SU-DHL-6 (cell line): ENCODE data around the gene NOTCH3.

Experiments used
- H2AFZ ChIP-seq: fragments of 200-600 bp; sonication (generic); 2 replicates; pipeline ENCODE4 v1.6.1; 2014; ENCODE audit warnings: low read depth, mild to moderate bottlenecking, moderate library complexity, mixed read lengths, antibody characterized with exemption, low read length; ENCODE audit not compliant: severe bottlenecking
- H3F3A ChIP-seq: fragments of 200-600 bp; shearing (Covaris generic); 2 replicates; pipeline ENCODE4 v1.6.0; 2016; ENCODE audit warnings: antibody characterized with exemption, mild to moderate bottlenecking; ENCODE audit not compliant: insufficient read depth
- H3K27ac ChIP-seq: fragments of 200-600 bp; sonication (generic); 2 replicates; pipeline ENCODE4 v1.5.1; 2016; ENCODE audit warnings: low read depth, mild to moderate bottlenecking, low read length, moderate library complexity, mixed read lengths
- H3K27me3 ChIP-seq: fragments of 200-600 bp; sonication (generic), shearing (Covaris generic); 2 replicates; pipeline ENCODE4 v1.6.0; 2014; ENCODE audit warnings: mild to moderate bottlenecking, low read length
- H3K36me3 ChIP-seq: fragments of 200-600 bp; sonication (generic); 2 replicates; pipeline ENCODE4 v1.6.1; 2014; ENCODE audit warnings: mild to moderate bottlenecking, low read length, mixed read lengths
- H3K4me2 ChIP-seq: fragments of 300-600, 200-600 bp; shearing (Covaris generic), sonication (generic); 2 replicates; pipeline ENCODE4 v1.6.0; 2014; ENCODE audit warnings: low read length, low read depth, mild to moderate bottlenecking; ENCODE audit not compliant: poor library complexity, severe bottlenecking
- H3K4me3 ChIP-seq: fragments of 200-600 bp; sonication (generic); 2 replicates; pipeline ENCODE4 v1.5.1; 2014; ENCODE audit warnings: antibody characterized with exemption, low read length, mild to moderate bottlenecking, mixed read lengths; ENCODE audit not compliant: insufficient read depth, poor library complexity, severe bottlenecking
- H3K79me2 ChIP-seq: fragments of 200-600 bp; sonication (generic); 2 replicates; pipeline ENCODE4 v1.6.1; 2014; ENCODE audit warnings: mild to moderate bottlenecking, low read length, moderate library complexity; ENCODE audit not compliant: insufficient read depth
- H3K9ac ChIP-seq: fragments of 200-600 bp; sonication (generic); 2 replicates; pipeline ENCODE4 v1.7.0; 2014; ENCODE audit warnings: mild to moderate bottlenecking, low read length
- H3K9me2 ChIP-seq: fragments of 200-600 bp; sonication (generic); replicated peaks from 2 replicates; pipeline ENCODE4 v1.6.1; 2014; ENCODE audit warnings: low read length; ENCODE audit not compliant: insufficient read depth
- H3K9me3 ChIP-seq: fragments of 200-600 bp; sonication (generic); 2 replicates; pipeline ENCODE4 v1.6.1; 2014; ENCODE audit warnings: low read length, mixed read lengths; ENCODE audit not compliant: insufficient read depth
- H4K20me1 ChIP-seq: fragments of 200-600 bp; sonication (generic); 2 replicates; pipeline ENCODE4 v1.6.1; 2014; ENCODE audit warnings: low read depth, mild to moderate bottlenecking, antibody characterized with exemption, low read length, moderate library complexity, mixed read lengths
- CTCF ChIP-seq: fragments of 200-600 bp; sonication (generic); IDR thresholded peaks from one replicate; pipeline ENCODE4 v1.5.1; 2017; ENCODE audit warnings: antibody characterized with exemption, mild to moderate bottlenecking, low read length, moderate library complexity; ENCODE audit not compliant: insufficient read depth, poor library complexity, severe bottlenecking
- EZH2phosphoT487 ChIP-seq: fragments of 200-600 bp; sonication (generic), shearing (Covaris generic); conservative IDR thresholded peaks from 2 replicates; pipeline ENCODE4 v1.6.1; 2018; ENCODE audit warnings: mild to moderate bottlenecking, antibody characterized with exemption, low read length, moderate library complexity, mixed read lengths

The NOTCH3 gene

DNA sequence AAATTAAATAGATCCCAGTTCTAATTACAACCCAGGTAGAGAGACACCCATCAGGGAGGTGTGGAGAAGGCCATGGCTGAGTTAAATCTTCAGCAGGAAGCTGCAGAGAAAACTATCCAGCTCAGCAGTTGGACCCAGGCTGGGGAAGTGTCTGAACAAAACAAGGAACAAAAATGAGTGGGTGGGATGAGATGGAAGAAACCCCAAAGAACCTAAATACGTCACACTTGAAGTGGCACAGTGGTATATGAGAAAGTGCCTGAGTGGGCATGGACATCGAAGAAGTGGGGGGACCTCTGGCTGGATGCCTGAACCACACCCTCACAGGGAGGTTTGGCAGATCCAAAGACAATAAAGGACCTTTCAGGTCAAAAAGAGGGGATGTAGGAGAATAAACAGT is 35.0 kb upstream of the NOTCH3 start:
- Histone ChIP-seq H3F3A (peaks cover 8% of the 10 kb centered on the region; the same call in 1 of the 2 replicates), H2AFZ (no peak overlapping the region), H3K9ac (no peak overlapping the region), H3K4me3 (no peak overlapping the region), H4K20me1 (no peaks in the 10 kb centered on the region), H3K27me3 (no peaks in the 10 kb centered on the region), H3K36me3 (peaks cover 4% of the 10 kb centered on the region; the same call in 1 of the 2 replicates), H3K4me2 (no peak overlapping the region), H3K27ac (no peak overlapping the region), H3K9me2 (no peaks in the 10 kb centered on the region), H3K79me2 (no peaks in the 10 kb centered on the region), H3K9me3 (no peaks in the 10 kb centered on the region)
- TF ChIP-seq EZH2phosphoT487 (no peak), CTCF (no peak)

DNA sequence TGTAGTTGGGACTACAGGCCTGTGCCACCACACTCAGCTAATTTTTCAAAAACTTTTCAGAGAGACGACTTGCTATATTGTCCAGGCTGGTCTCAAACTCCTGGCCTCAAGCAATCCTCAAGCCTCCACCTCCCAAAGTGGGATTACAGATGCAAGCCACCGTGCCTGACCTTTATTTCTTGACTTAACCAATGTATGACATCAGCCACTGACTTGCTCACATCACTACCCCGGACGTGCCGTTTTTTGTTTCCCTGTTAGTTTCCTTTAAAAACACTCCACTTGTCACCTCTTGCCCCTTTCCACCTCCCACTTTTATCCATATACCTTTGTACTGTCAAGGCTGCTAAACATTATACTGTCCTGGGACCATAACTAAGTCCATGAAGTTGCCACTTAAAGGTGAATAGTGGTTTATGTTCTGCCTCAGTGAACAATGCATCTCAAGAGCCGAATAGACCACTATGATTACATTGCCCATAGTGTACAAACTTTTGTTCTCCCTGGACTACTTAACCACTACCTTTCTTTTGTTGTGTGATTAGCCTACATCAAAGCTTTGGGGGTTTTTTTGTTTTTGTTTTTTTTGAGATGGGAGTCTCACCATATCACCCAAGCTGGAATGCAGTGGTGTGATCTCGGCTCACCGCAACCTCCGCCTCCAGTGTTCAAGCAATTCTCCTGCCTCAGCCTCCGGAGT is 33.8 kb upstream of the NOTCH3 start:
- Histone ChIP-seq H3K4me2 (no peak overlapping the region), H3K79me2 (no peaks in the 10 kb centered on the region), H3F3A (peaks cover 8% of the 10 kb centered on the region; the same call in 1 of the 2 replicates), H4K20me1 (no peaks in the 10 kb centered on the region), H2AFZ (no peak overlapping the region), H3K4me3 (no peak overlapping the region), H3K9ac (no peak overlapping the region), H3K36me3 (peaks cover 4% of the 10 kb centered on the region; the same call in 1 of the 2 replicates), H3K27ac (no peak overlapping the region), H3K9me2 (no peaks in the 10 kb centered on the region), H3K9me3 (no peaks in the 10 kb centered on the region), H3K27me3 (no peaks in the 10 kb centered on the region)
- TF ChIP-seq EZH2phosphoT487 (no peak), CTCF (no peak)

DNA sequence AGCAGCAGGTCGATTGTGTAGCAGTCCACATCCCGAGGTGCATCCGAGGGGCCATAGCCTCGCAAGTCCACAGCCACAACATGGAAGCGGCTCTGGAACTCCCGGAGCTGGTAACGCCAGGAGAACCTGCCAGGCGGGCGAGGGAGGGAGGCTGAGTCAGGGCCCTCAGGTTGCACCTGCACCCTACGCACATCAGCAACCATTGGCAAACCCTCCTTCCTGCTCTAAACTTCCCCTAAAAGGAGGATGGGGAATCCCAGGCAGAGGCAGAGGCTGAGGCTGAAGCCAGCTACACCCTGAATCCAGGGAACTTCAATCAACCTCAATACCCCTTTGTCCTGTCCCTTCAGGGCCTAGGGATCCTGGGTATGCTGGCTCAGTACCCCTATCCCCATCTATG is 30.5 kb upstream of the NOTCH3 start:
- H3K9me2 ChIP-seq: no peaks in the 10 kb centered on the region
- H3K4me2 ChIP-seq: no peak overlapping the region
- no peaks in the 10 kb centered on the region for H4K20me1 ChIP-seq
- no peak overlapping the region for H3K4me3 ChIP-seq
- no peaks in the 10 kb centered on the region for H3K9me3 ChIP-seq
- no peak overlapping the region for H3K27ac ChIP-seq
- peaks cover 4% of the 10 kb centered on the region; the same call in 1 of the 2 replicates for H3K36me3 ChIP-seq
- H2AFZ ChIP-seq: no peak overlapping the region
- TF ChIP-seq EZH2phosphoT487: no peak
- TF ChIP-seq CTCF: no peak
- H3K9ac ChIP-seq: no peak overlapping the region
- H3F3A ChIP-seq: peaks cover 8% of the 10 kb centered on the region; the same call in 1 of the 2 replicates
- no peaks in the 10 kb centered on the region for H3K79me2 ChIP-seq
- no peaks in the 10 kb centered on the region for H3K27me3 ChIP-seq
